Lung (tissue), 12 donors: ENCODE data around the gene FKBP7. TPM values are rescaled to one million over a fixed set of nuclear protein-coding genes. Genes with fewer than 3 reads are reported as not detected.

Experiments
- ATAC-seq: fragments of 200-7000 bp; cut with Tn5 transposase; one replicate; pipeline ENCODE4 v1.9.1; 2020; ENCODE audit warnings: moderate number of reproducible peaks; ENCODE audit not compliant: insufficient read depth, low FRiP score
- DNase-seq, 3 donors: peaks; one replicate each; pipeline ENCODE4 v3.0.0-alpha.2; 2013 to 2017
- H3K27ac ChIP-seq, 2 donors: one replicate each; pipeline ENCODE4 v1.5.1; 2013; ENCODE audit warnings: mild to moderate bottlenecking in 2 of 2, moderate library complexity in 2 of 2, control low read depth in 1 of 2, inconsistent platforms in 1 of 2, low read depth in 1 of 2, low read length in 1 of 2
- H3K27me3 ChIP-seq, 3 donors: one replicate each; pipeline ENCODE4 v1.5.1; 2013; ENCODE audit warnings: low read length in 2 of 3; ENCODE audit not compliant: control insufficient read depth in 3 of 3, insufficient read depth in 3 of 3
- H3K36me3 ChIP-seq, 4 donors: one replicate each; pipeline ENCODE4 v1.5.1; 2013; ENCODE audit warnings: low read length in 4 of 4, mild to moderate bottlenecking in 1 of 4, moderate library complexity in 1 of 4; ENCODE audit not compliant: control insufficient read depth in 4 of 4, insufficient read depth in 4 of 4
- H3K4me1 ChIP-seq, 5 donors: one replicate each; pipeline ENCODE4 v1.5.1; 2013; ENCODE audit warnings: low read length in 5 of 5, mild to moderate bottlenecking in 2 of 5, moderate library complexity in 1 of 5; ENCODE audit not compliant: control insufficient read depth in 5 of 5, insufficient read depth in 5 of 5
- H3K4me3 ChIP-seq: one replicate; pipeline ENCODE4 v1.5.1; 2013; ENCODE audit warnings: mild to moderate bottlenecking, control low read depth, moderate library complexity
- H3K9ac ChIP-seq, 2 donors: one replicate each; pipeline ENCODE4 v1.5.1; 2013; ENCODE audit warnings: low read length in 2 of 2, control low read depth in 1 of 2; ENCODE audit not compliant: insufficient read depth in 1 of 2
- H3K9me3 ChIP-seq, 4 donors: one replicate each; pipeline ENCODE4 v1.5.1; 2013; ENCODE audit warnings: low read length in 3 of 4, mild to moderate bottlenecking in 1 of 4, moderate library complexity in 1 of 4; ENCODE audit not compliant: control insufficient read depth in 4 of 4, insufficient read depth in 3 of 4
- CTCF ChIP-seq: IDR thresholded peaks from 2 replicates; pipeline ENCODE4 v1.5.1; 2012; ENCODE audit warnings: mild to moderate bottlenecking; ENCODE audit errors: control extremely low read depth, extremely low read depth
- WGBS, 2 donors: extraction: QIAGEN DNeasy Blood & Tissue Kit; methylation state at CpG; one replicate each; pipeline ENCODE4 v1.1.7; 2013; 5-methylcytosine and 5-hydroxymethylcytosine counted together
- polyA plus RNA-seq, 2 donors: library from polyadenylated mRNA; stranded (reverse); fragments of 200-250 nt; gene quantifications; one replicate each; pipeline ENCODE4 v1.2.1, GENCODE V29; 2013
- total RNA-seq, 2 donors: library from RNA; depleted of rRNA in 1 of 2; stranded (reverse); fragments of >200 nt in 1 of 2; gene quantifications; one replicate each; pipeline ENCODE4 v1.2.1, GENCODE V29; 2014 to 2021
- donor health status: control.
- donor health status: control.
- donor health status: Bipolar disorder and iron deficiency.
- donor health status: healthy.
- donor health status: DM: yes; HTN: yes; CAD: no.

The FKBP7 gene
- total and polyA plus RNA-seq, 4 donors, result 6.6 to 53.3 (median 7.7) TPM

DNA sequence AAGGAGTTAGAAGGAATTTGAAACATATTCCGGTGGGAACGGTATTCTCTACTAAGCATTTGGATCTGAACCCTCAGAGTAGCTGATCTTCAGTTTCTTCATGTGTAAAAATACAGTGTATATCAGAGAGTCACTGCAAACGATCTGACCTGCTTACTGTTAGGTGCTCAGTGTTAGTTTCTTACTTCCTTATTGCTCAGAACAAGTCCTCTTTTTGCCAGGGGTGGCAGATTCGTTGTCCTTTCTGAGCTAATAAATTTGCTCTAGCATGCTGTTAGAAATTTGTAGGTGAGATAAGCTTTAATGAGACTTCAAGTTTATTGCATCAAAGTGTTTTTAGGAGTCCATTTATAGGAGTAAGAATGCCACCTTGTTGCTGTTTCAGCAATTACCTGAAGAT is 17.6 kb upstream of the FKBP7 start:
- no peak overlapping the region for H3K27ac ChIP-seq
- TF ChIP-seq CTCF, result no peak
- no peak for DNase-seq
- H3K9ac ChIP-seq, result no peak overlapping the region
- H3K4me1 ChIP-seq, result peaks cover 0 to 2% (median 0%) of the 10 kb centered on the region in 5 donors
- no peak for ATAC-seq
- no peak overlapping the region for H3K4me3 ChIP-seq
- H3K27me3 ChIP-seq, result no peaks in the 10 kb centered on the region
- 80 to 83% methylated on average over 4 of the region's 4 CpGs for WGBS, 2 donors
- H3K9me3 ChIP-seq, result no peaks in the 10 kb centered on the region
- peaks cover 21 to 51% (median 32%) of the 10 kb centered on the region in 4 donors for H3K36me3 ChIP-seq

GRCh38 chr2:178491612-178492011 is 13.2 kb upstream of the FKBP7 start:
- Histone ChIP-seq H3K4me1 (peaks cover 0 to 7% (median 0%) of the 10 kb centered on the region in 5 donors), H3K27ac (no peak overlapping the region), H3K9me3 (no peaks in the 10 kb centered on the region), H3K4me3 (no peak overlapping the region), H3K36me3 (peaks cover 10 to 36% (median 18%) of the 10 kb centered on the region in 4 donors), H3K9ac (no peak overlapping the region), H3K27me3 (no peaks in the 10 kb centered on the region)
- no peak for DNase-seq
- no peak for ATAC-seq
- TF ChIP-seq CTCF, result no peak
- 83 to 98% methylated on average over 6 of the region's 6 CpGs for WGBS, 2 donors

DNA sequence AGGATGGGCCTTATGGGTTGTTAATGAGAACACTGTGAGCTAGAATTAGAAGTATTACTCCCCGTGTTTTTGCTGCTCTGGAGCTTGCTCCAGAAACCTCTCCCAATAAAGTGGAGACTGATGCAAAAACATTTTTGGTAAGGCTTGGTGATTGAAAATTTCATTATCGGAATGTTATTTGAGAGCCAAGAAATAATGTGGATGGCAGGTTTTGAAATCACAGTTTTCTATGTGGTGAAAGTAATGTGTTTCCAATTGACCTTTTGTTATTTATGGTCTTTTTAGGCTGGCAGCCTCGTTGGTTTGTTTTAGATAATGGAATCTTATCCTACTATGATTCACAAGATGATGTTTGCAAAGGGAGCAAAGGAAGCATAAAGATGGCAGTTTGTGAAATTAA is 7.0 kb upstream of the FKBP7 start:
- peak overlapping the region in 1 of 2 donors; percentile 45 for H3K27ac ChIP-seq
- TF ChIP-seq CTCF, result no peak
- H3K9me3 ChIP-seq, result no peaks in the 10 kb centered on the region
- no peaks in the 10 kb centered on the region for H3K27me3 ChIP-seq
- H3K4me3 ChIP-seq, result no peak overlapping the region
- DNase-seq (no peak), ATAC-seq (no peak)
- WGBS, 2 donors, result 79 to 82% methylated on average over 3 of the region's 3 CpGs
- H3K36me3 ChIP-seq, result peaks cover 0 to 10% (median 6%) of the 10 kb centered on the region in 4 donors
- H3K4me1 ChIP-seq, result peaks cover 0 to 33% (median 18%) of the 10 kb centered on the region in 5 donors
- no peak overlapping the region for H3K9ac ChIP-seq
